Esophagus squamous epithelium (tissue), 4 donors: ENCODE measurements around the gene SNAPC2.

ENCODE experiments used
- CTCF ChIP-seq, 6 experiments: fragments of 450-650 bp in 4 of 6; fragments of 200-600 bp in 2 of 6; sonication (generic) in 2 of 6; IDR thresholded peaks; one replicate each; pipeline ENCODE4 v1.5.1; 2016 to 2019; ENCODE audit warnings: antibody characterized with exemption in 6 of 6, mild to moderate bottlenecking in 4 of 6, moderate library complexity in 4 of 6
- POLR2A ChIP-seq, 4 donors: fragments of 450-650 bp; IDR thresholded peaks; one replicate each; pipeline ENCODE4 v1.6.1; 2017; ENCODE audit warnings: antibody characterized with exemption in 4 of 4, mild to moderate bottlenecking in 4 of 4, moderate library complexity in 3 of 4

- no peak for TF ChIP-seq CTCF (IDR thresholded peaks at IDR 0.05)
- no peak for TF ChIP-seq POLR2A (IDR thresholded peaks at IDR 0.05)
Measured at GRCh38 chr19:7963566-7963965, 43.4 kb downstream of the SNAPC2 start.
